ENCODE measurements around the gene HMGCLL1.

Gene HMGCLL1

DNA sequence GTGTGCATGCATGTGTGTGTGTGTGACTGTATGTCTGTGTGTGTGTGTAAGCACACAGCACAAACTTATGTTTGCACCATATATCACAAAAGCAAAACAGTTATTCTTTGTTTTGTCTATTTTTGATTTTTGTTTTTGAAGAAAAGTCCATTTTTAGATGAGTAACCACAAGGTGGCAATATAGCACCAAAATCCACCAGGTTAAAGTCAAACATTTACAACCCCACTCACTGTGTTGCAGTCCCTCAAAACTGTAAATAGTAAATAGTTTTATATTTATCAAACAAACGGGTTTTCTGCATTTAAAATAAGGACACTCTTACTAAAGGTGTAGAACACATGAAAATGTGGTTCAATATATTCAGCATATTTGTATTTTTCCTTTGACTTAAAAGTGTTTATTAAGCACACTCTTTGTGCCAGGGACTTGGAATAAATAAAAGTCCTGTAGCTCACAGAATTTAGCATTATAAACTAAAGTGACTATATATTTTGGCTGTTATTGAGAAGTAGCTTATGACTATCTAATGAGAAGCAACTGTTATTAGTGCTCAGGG lies 133.3 kb downstream of the HMGCLL1 start:
- no peaks in the 10 kb centered on the region for H3K4me1 ChIP-seq (ENCODE audit: control insufficient read depth, insufficient read depth, low read length)
- H3K36me3 ChIP-seq (ENCODE audit: control insufficient read depth, insufficient read depth, low read length) = no peaks in the 10 kb centered on the region
- no peak overlapping the region for H3K9ac ChIP-seq (ENCODE audit: low read depth, low read length)
- no peak overlapping the region for H3K27ac ChIP-seq (ENCODE audit: low read depth, low read length)
- H3K9me3 ChIP-seq (ENCODE audit: control insufficient read depth, insufficient read depth, low read length) = no peaks in the 10 kb centered on the region
- H3K27me3 ChIP-seq (ENCODE audit: control insufficient read depth, insufficient read depth, low read length) = no peaks in the 10 kb centered on the region
- H3K4me3 ChIP-seq (ENCODE audit: low read depth, low read length) = no peak overlapping the region

DNA sequence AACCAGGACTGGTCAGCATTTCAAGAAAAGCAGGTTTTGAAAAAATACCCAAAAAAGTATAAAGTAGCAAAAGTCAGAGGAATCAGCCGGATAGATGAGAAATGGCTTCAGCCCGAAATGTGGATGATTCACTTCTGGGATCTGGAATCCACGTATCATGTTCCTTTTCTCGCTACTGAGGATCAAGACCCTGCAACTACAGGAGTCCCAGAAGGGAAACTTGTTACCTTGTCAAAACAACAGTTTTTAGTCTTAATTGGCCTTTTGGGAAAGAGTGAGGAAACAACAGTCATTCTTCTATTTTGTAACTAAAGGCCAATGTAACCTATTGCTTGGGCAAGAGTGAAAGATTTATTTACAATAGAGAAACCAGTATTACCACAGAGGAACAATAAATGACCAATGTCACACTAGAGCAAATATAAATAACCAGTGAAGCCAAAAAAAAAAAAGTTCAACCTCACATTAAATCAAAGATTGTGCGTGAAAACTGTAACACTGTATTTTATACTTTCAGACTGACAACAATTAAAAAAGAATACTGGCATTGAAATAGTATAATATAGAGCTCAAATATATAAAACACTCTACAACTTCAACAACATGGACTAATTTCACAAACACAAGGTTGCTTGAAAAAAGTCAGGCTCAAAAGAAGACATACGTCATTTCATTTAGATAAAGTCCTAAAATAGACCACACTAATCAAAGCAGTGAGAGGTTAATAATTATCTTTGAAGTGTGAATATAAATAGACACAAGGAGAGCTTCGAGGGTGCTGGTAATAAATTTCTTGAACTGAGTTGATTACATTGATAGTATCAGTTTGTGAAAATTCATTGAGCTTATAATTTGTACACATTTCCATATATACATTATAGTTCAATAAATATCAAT lies 135.5 kb downstream of the HMGCLL1 start:
- Histone ChIP-seq H3K27me3 (ENCODE audit: control insufficient read depth, insufficient read depth, low read length) (no peaks in the 10 kb centered on the region), H3K9me3 (ENCODE audit: control insufficient read depth, insufficient read depth, low read length) (no peaks in the 10 kb centered on the region), H3K36me3 (ENCODE audit: control insufficient read depth, insufficient read depth, low read length) (no peaks in the 10 kb centered on the region), H3K4me1 (ENCODE audit: control insufficient read depth, insufficient read depth, low read length) (no peaks in the 10 kb centered on the region), H3K4me3 (ENCODE audit: low read depth, low read length) (no peak overlapping the region), H3K27ac (ENCODE audit: low read depth, low read length) (no peak overlapping the region), H3K9ac (ENCODE audit: low read depth, low read length) (no peak overlapping the region)

DNA sequence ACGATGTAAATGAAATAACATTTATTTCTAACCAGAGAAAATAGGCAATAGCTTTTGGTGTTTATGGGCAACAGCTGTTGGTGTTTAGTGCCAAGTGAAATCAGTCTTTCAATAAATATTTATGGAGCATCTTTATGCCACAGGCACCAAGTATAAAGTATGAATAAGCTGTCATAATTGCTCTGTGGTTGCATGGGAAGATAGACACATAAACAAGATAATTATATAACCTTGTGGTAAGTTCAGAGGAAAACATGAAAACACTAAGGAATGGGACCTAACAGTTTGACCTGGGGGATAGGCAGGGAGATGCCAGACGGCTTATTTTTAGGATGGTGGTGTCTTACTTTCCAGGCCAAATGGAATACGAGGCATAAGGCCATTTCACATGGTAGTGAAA lies 140.8 kb downstream of the HMGCLL1 start:
- Histone ChIP-seq H3K27me3 (ENCODE audit: control insufficient read depth, insufficient read depth, low read length) (no peaks in the 10 kb centered on the region), H3K4me3 (ENCODE audit: low read depth, low read length) (no peak overlapping the region), H3K27ac (ENCODE audit: low read depth, low read length) (no peak overlapping the region), H3K4me1 (ENCODE audit: control insufficient read depth, insufficient read depth, low read length) (peaks cover 9% of the 10 kb centered on the region), H3K9ac (ENCODE audit: low read depth, low read length) (no peak overlapping the region), H3K36me3 (ENCODE audit: control insufficient read depth, insufficient read depth, low read length) (no peaks in the 10 kb centered on the region), H3K9me3 (ENCODE audit: control insufficient read depth, insufficient read depth, low read length) (no peaks in the 10 kb centered on the region)

DNA sequence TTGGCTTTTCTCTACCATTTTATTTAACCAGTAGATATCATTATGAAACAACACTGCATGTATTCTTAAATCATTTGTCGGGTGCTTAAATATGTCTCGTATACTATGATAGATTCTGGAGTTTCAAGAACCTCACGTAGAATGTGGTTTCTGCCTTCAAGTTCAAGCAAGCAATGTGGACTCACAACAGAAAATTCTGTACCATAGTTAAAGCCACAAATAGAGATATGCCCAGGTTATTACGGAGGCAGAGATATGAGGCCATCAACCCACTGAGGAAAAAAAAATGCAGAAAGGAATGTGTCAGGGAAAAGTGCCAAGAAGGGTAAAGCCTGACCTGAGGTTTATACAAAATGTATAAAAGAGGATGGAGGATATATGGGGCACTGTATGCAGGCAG lies 141.9 kb downstream of the HMGCLL1 start:
- H3K4me1 ChIP-seq (ENCODE audit: control insufficient read depth, insufficient read depth, low read length) = peaks cover 11% of the 10 kb centered on the region
- no peak overlapping the region for H3K4me3 ChIP-seq (ENCODE audit: low read depth, low read length)
- no peak overlapping the region for H3K27ac ChIP-seq (ENCODE audit: low read depth, low read length)
- no peaks in the 10 kb centered on the region for H3K27me3 ChIP-seq (ENCODE audit: control insufficient read depth, insufficient read depth, low read length)
- no peak overlapping the region for H3K9ac ChIP-seq (ENCODE audit: low read depth, low read length)
- no peaks in the 10 kb centered on the region for H3K36me3 ChIP-seq (ENCODE audit: control insufficient read depth, insufficient read depth, low read length)
- no peaks in the 10 kb centered on the region for H3K9me3 ChIP-seq (ENCODE audit: control insufficient read depth, insufficient read depth, low read length)

DNA sequence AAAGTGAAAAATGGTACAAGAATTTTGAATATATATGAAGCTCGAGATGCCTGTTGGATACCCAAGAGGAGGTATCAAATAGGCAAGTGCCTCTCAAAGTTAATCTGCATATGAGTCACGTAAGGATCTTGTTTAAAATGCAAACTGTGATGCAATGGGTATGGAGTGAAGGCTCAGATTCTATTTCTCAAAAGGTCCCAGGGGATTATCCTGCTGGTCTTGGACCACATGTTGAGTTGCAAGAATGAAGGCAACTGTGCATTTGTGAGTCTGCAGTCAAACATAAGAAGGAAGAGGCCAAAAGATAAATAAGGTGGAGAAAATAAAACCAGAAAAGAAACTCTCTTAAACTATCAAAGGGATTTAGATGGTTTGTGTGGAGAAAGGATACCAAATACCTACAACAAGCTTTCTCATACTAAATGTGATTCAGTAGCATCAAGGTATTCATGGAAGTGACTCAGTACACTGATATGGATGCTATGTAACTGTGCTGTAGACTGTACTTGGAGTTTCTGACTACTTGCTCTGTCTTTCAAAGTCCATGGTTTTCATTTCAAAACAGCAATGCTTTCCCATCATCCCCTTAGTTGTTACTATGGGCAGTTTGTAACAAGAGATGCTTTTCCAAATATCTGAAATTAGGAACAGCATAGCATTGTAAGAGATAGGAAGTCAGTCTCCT lies 145.4 kb downstream of the HMGCLL1 start:
- Histone ChIP-seq H3K27ac (ENCODE audit: low read depth, low read length) (peak overlapping the region; percentile 66), H3K4me1 (ENCODE audit: control insufficient read depth, insufficient read depth, low read length) (peaks cover 11% of the 10 kb centered on the region), H3K9me3 (ENCODE audit: control insufficient read depth, insufficient read depth, low read length) (no peaks in the 10 kb centered on the region), H3K4me3 (ENCODE audit: low read depth, low read length) (no peak overlapping the region; the same call in 1 of the 2 replicates), H3K36me3 (ENCODE audit: control insufficient read depth, insufficient read depth, low read length) (no peaks in the 10 kb centered on the region), H3K9ac (ENCODE audit: low read depth, low read length) (no peak overlapping the region), H3K27me3 (ENCODE audit: control insufficient read depth, insufficient read depth, low read length) (no peaks in the 10 kb centered on the region)

DNA sequence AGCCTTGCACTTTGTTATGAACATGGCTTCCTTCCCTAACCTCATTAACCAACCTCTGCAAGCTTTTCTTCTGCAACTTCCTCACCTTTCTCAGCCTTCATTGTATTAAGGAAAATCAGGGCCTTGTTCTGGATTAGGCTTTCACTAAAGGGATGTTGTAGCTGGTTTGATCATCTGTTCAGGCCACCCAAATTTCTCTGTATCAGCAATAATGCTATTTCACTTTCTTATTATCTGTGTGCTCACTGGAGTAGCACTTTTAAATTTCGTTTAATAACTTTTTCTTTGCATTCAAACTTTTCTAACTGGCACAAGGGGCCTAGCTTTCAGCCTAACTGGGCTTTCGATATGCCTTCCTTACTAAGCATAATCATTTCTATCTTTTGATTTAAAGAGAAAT lies 155.1 kb downstream of the HMGCLL1 start:
- Histone ChIP-seq H3K4me3 (ENCODE audit: low read depth, low read length) (no peak overlapping the region), H3K36me3 (ENCODE audit: control insufficient read depth, insufficient read depth, low read length) (no peaks in the 10 kb centered on the region), H3K27me3 (ENCODE audit: control insufficient read depth, insufficient read depth, low read length) (no peaks in the 10 kb centered on the region), H3K4me1 (ENCODE audit: control insufficient read depth, insufficient read depth, low read length) (no peaks in the 10 kb centered on the region), H3K9me3 (ENCODE audit: control insufficient read depth, insufficient read depth, low read length) (no peaks in the 10 kb centered on the region), H3K9ac (ENCODE audit: low read depth, low read length) (no peak overlapping the region), H3K27ac (ENCODE audit: low read depth, low read length) (no peak overlapping the region)

DNA sequence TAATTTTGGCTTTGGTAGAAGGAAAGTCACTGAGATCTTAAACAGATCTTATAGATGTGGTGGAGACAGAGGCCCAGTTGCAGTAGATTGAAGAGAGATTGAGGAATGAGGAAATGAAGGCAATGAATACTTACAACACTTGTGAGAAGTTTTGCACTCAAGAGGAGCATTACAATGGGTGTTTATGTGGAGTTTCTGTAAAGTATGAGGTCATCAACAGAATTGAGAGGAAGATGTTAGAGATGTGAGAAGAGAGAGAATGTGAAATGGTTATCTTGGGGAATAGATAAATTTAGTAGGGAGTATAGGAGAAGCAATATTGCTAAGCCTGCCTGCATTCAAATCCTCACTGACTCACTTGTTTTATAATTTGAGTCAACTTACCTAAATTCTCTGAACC lies 168.3 kb downstream of the HMGCLL1 start:
- Histone ChIP-seq H3K9me3 (ENCODE audit: control insufficient read depth, insufficient read depth, low read length) (no peaks in the 10 kb centered on the region; the same call in 1 of the 2 replicates), H3K9ac (ENCODE audit: low read depth, low read length) (no peak overlapping the region), H3K27ac (ENCODE audit: low read depth, low read length) (no peak overlapping the region), H3K36me3 (ENCODE audit: control insufficient read depth, insufficient read depth, low read length) (no peaks in the 10 kb centered on the region), H3K27me3 (ENCODE audit: control insufficient read depth, insufficient read depth, low read length) (no peaks in the 10 kb centered on the region), H3K4me1 (ENCODE audit: control insufficient read depth, insufficient read depth, low read length) (no peaks in the 10 kb centered on the region), H3K4me3 (ENCODE audit: low read depth, low read length) (no peak overlapping the region)

DNA sequence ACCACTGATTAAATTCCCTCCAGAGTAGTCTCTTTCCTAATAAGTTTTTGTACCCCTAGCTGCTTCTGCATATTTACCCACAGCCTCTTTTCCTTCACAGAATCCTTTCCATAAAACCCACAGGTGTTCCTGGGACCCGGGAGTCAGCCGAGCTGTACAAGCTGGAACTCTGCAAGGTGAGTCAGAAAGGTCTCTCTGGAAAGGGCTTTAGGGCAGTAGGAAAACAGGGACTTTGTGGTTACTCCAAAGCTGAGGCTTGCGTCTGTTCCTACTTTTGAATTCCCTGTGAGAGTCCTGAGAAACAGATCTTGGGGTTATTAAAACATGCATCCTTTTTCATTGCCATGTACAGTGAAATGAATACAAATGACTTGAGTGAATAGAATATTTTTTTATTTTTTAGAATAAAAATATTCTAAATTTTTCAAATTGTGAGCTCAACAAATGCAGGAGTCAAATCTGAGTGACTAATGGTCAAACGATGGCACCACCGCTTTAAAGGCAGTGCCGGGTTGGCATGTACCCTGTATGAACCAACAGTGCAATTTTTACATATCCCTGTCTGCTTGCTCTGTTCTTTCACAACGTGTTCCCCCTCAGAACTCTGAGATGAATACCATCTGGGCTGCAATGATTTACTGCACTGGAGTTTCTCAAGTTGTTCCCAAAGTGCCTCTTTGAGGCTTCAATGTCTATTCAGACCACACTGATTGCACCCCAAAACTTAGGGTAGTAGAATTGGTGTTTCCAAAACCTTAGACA lies 173.3 kb downstream of the HMGCLL1 start:
- Histone ChIP-seq H3K36me3 (ENCODE audit: control insufficient read depth, insufficient read depth, low read length) (no peaks in the 10 kb centered on the region), H3K9ac (ENCODE audit: low read depth, low read length) (no peak overlapping the region), H3K4me3 (ENCODE audit: low read depth, low read length) (no peak overlapping the region), H3K4me1 (ENCODE audit: control insufficient read depth, insufficient read depth, low read length) (no peaks in the 10 kb centered on the region), H3K27ac (ENCODE audit: low read depth, low read length) (no peak overlapping the region), H3K27me3 (ENCODE audit: control insufficient read depth, insufficient read depth, low read length) (no peaks in the 10 kb centered on the region), H3K9me3 (ENCODE audit: control insufficient read depth, insufficient read depth, low read length) (no peaks in the 10 kb centered on the region)

DNA sequence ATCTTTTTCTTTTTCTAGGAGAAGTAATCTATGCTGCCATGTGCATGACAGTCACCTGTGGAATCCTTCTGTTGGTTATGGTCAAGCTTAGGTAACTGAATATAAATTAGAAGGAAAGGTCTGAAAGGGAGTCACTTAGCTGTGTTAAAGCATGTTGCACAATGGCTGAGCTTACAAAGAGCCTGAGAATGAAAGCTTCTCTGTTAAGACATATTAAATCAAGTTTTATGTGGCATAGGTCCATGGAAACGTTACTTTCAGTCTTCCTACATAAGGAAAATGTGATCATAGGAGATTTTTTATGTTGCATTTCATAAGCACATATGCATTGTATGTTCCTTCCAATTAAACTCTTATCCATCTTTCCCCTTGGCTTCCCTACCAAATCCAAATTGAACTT lies 179.6 kb downstream of the HMGCLL1 start:
- no peak overlapping the region for H3K9ac ChIP-seq (ENCODE audit: low read depth, low read length)
- H3K9me3 ChIP-seq (ENCODE audit: control insufficient read depth, insufficient read depth, low read length) = no peaks in the 10 kb centered on the region
- H3K4me1 ChIP-seq (ENCODE audit: control insufficient read depth, insufficient read depth, low read length) = no peaks in the 10 kb centered on the region
- H3K4me3 ChIP-seq (ENCODE audit: low read depth, low read length) = no peak overlapping the region
- H3K27me3 ChIP-seq (ENCODE audit: control insufficient read depth, insufficient read depth, low read length) = no peaks in the 10 kb centered on the region
- no peak overlapping the region for H3K27ac ChIP-seq (ENCODE audit: low read depth, low read length)
- no peaks in the 10 kb centered on the region for H3K36me3 ChIP-seq (ENCODE audit: control insufficient read depth, insufficient read depth, low read length)

DNA sequence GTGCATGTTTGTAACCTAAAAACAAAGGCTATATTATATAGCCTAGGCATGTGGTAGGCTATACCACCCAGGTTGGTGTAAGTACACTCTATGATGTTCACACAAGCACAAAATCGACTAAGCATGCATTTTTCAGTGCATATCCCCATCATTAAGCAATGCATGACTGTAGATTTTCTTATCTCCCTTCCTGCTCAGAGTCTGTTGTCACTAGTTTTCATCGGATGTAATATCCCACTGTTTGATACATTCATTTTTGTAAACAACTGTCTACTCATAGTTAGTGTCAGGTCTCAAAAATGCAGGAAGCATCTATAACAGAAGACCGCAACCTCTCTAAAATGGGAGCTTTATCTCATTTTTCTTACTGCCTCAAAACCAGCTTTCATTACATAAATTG lies 181.0 kb downstream of the HMGCLL1 start:
- Histone ChIP-seq H3K4me1 (ENCODE audit: control insufficient read depth, insufficient read depth, low read length) (no peaks in the 10 kb centered on the region), H3K36me3 (ENCODE audit: control insufficient read depth, insufficient read depth, low read length) (no peaks in the 10 kb centered on the region), H3K4me3 (ENCODE audit: low read depth, low read length) (no peak overlapping the region), H3K27me3 (ENCODE audit: control insufficient read depth, insufficient read depth, low read length) (no peaks in the 10 kb centered on the region), H3K9me3 (ENCODE audit: control insufficient read depth, insufficient read depth, low read length) (no peaks in the 10 kb centered on the region), H3K27ac (ENCODE audit: low read depth, low read length) (no peak overlapping the region), H3K9ac (ENCODE audit: low read depth, low read length) (no peak overlapping the region)
